GF-D8 (cell line): Measurements from ENCODE around the gene LEMD2.

ENCODE experiments used
- DNase-seq: peaks from one replicate; lab custom pipeline; 2025; lab: John Stamatoyannopoulos, UW

The LEMD2 gene

DNA sequence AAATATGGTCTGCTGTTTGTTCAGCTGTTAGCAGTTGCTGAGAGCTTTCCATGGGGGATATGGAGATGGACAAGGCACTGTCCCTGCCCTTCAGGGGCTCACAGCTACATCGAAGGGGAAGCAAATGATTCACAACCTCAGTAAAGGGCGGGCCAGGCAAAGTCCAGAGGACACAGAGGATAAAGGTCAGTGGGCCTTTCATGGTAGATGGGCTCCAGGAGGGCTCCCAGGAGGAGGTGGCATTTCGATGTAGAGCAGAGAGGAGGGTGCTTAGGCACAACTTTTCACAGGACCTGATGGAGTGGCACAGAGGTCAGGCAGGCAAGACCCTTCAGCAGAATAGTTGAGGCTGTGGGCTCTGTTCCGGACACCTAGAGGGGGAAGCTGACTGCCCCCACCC, 30.1 kb upstream of the LEMD2 start:
- DNase-seq: no peak

DNA sequence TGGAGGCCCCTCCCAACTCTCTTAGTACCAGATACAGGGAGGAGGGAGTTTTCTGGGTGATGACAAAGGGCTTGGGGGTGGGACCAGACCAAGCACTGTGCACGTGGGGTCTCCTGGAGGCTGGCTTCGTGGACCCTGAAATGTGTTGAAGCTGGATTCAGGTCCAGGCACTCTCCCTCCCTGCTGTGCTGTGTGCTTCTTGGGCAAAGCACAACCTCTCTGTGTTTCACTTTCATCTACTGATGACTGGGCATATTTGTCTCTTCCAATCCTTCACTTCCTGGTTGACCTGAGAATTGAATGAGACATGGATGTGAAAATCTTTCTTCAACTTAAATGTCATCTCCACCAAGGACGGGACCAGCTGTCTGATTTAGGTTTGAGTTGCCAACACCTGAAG, 29.4 kb upstream of the LEMD2 start:
- no peak for DNase-seq

DNA sequence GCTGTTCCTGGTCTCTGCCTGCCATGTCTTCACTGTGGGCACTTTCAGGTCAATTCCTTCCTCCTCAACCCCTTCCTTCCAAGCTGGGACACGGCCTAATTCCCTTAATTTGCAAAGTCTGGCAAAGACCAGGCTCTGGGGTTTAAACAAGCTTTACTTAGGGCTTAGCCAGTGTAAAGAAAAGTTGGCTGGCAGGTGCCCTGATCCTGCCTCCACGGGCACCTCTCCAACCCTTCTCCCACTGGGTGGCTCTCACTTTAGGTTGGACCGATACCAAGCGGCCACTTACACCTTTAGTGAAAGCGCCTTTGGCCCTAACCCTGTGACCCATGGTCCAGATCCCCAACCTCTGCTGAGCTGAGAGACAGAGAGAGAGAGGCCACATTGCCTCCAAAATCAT, 28.6 kb upstream of the LEMD2 start:
- DNase-seq: no peak

DNA sequence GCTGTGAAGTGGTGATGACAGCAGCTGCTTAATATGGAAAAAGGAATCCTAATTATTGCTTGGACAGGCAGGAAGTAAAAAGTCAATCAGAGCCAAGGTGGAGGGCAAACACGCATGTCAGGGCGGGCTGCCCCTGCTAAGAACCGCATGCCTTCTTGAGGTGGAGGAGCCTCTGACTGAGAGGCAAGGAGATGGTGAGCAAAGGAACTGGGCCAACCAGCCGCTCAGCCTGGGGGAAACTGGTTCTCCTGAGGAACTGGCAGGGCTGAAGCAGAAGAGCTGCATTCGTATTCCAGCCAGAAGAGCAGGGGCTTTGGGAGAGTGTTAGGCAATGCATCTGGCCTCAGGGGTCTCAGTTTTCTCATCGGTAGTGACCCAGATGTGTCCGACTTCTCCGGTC, 28.0 kb upstream of the LEMD2 start:
- no peak for DNase-seq

DNA sequence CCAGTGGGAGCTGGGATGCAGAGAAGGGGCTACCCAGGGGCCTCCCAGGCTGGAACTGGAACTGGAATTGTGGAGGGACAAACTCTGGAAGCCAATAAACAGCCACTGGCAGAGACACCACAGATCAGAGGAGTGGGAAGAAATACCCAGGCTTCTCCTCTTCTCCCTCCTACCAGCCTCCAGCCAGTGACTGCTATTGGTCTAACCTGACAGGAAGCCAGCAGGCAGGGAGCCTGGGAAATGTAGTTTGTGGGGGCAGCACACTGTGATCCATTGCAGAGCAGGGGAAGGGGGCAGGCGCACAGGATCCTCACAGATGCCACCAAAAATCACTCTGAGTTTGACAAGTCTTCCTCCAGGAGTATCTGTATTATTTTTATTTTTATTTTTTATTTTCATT, 26.9 kb upstream of the LEMD2 start:
- DNase-seq: no peak

DNA sequence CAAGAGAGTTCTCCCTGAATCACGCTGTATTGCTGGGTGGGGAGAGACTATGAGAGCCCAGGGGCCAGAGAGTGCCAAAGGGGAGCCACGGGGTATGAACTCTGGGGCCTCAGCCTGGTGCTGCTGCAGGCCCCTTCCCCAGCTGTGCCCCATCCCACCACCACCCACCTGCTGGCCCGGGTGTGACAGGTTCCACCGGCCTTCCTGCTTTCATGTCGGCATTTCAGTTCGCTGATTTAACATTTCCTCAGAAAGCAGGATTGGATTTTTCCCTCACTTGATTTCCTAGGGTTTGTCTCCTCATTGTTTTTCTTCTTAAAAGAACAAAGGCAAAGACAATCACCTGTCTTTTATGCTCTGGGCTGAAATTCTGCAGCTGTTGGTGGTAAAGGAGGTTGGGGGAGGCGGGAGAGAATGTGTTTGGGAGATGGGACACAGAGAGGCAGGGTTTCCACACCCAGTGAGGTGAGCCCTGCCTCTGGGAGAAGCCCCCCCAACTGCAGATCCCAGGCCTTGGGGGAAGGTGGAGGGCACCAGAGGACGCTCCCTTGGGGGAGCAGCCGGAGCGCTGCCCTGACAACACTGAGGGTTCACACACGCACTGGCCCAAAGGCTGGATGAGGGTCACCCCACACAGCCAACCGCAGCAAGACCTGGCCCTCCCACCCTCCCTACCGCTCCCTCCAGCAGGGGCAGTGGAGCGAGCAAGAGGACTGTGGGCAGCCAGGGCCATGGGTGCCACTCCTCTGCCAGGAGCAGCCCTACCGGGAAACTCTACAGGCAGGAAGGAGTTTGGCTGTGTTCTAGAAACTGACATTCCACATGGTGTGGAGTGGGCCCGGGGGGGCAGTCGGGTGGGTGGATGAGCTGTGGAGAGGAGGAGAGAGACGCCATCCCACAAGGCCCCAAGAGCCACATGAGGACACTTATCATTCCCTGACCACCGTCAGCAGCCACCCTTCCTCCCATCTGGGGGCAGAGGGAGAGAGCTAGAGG, 25.4 kb upstream of the LEMD2 start:
- no peak for DNase-seq

DNA sequence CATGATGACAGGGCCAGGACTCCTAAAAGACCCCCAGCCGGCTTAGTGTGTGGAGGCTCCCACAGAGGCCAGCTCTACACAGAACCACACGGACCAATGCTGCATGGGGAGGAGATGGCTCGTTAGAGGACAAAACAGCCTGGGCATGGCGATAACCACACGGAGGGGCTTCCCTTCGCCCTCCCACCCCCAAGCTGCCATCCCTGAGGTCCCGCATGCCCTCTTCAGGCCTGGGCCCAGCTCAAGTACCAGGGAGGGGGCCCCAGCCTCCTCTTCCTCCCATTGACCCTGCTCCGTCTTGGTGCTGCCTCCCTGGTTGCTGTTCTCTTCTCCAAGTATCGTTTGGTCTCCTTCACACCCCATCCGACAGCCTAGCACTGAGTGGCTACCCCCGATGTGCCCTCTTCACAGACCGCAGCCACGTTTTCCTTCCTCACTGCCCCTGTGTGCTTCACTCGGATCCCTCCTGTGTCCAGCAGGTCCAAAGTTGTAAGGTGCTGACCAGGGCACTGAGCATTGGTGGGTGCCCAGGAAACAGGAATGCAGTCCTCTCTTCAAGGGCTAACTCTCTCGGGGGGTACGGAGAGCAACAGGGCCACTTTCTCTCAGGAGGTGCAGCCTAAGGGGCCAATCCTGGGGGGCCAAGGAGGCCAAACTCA, 24.4 kb upstream of the LEMD2 start:
- no peak for DNase-seq

DNA sequence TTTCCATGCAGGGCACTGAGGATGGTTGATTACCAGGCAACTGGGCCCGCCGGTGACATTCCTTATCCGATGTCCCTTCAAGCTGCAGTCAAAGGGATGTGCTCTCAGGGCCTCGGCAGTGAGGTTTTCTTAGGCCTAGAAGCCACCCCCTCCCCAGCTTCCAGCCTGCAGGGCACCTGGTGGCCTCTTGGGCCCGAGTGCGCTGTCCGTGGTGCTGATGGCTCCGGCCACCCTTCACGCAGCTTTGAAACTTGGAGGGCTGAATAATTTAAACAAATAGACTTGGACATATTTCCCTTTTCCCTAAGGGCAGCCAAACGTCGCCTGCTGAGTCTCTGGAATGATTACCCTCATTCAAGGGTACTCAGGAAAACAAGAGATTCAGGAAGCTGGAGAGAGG, 23.7 kb upstream of the LEMD2 start:
- DNase-seq: no peak

DNA sequence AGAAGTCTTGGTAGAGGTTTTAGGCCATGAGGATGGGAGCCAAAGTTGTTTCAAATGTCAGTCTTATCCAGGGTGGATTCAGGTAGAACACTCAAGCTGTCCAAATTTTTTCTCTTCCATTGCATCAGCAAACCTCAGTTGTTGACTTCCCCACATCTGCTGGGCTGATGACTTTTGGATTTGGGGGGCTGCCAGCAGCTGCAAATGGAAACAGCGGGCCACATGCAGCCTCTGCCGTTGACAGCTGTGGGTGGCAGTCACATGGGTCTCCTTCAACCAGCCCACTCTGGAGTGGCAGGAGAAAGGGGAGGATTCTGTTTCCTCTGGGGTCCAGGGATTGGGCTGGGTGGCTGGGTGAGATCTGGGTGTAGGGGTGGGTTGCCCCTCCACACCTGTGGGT, 20.7 kb upstream of the LEMD2 start:
- no peak for DNase-seq

DNA sequence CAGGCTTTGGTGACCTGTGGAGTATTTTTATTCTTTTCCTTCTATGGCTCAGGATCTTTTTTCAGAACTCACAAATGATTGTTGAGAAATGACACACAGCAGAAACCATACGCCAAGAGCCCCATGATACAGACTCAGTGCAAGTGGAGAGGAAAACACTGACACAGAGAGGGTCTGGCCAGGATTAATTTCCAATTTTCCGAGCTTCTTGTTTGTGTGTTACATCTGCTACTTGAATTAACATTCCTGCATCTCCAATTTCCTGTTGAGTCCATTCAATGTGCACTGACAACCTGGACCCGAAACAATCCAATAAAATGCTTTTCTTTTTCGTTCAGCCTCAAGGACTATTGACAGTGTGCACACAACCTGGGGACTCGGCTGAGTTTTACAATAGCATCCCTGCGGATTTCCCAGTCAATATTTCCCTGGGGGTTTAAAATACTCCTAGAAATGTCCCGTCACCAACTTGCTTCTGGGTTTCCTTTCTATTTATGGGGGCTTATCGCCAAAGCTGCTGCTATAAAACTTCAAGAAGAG, 19.8 kb upstream of the LEMD2 start:
- DNase-seq: no peak

DNA sequence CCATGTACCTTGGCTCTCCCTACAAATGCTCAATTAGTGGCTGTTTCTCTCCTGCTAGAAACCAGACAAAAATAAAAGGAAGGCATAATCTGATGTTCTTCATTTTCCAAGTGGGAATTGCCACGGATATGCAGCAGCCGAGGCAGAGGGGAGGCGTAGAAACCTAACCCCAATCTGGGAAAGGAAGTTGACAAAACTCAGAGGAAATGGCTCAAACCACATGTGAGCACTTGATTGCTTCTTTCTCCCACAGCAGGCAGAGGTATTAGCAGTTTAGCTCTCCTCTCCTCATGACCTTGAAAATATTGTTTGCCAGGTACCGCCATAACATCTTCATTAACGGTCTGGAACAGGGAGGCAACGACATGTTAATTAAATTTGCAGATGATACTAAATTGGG, 18.7 kb upstream of the LEMD2 start:
- no peak for DNase-seq

DNA sequence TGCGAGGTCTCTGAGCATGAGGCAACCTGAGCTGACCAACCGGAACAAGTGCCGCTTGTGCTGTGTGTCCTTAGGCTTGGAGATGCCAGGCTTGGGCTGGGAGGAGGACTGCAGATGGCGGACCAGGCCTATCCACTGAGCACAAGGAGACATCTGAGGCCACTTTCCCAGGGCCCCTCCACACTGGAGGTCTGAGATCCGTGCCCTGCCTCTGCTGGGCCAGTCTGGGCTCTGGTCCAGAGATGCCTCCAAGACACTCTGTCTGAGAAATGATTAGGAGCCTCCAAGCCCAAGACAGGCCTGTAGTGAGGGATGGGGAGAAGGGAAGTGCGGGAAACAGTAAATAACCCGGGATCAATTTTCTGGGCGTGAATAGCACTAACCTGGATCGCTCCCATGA, 17.9 kb upstream of the LEMD2 start:
- DNase-seq: no peak

DNA sequence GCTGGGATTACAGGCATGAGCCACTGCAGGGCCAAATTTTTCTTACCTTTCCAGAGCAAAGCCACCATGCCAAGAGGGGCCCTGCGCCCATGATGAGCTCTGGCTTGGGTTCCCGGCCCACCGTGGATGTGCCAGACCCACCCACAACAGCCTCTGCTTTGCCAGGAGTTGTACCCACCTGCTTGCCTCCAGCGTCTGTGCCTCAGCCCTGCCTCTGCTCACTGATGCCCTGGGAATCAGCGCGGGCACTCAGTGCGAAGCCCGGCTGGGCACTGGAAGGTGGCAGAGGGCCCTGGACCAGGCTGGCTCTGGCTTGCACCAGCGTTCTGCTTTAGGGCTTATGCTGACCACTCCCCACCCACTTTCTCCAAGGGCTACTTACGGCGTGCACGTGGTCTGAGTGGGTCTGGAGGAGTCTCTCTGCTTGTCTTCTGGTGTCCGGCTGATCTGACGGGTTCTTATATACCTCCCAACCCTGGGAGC, 14.7 kb upstream of the LEMD2 start, which contains the start of gene MLN:
TSS of gene MLN (minus strand) at position 433 of the 483 bp plus-strand sequence. CDS start 2,840 bp downstream, outside the sequence.
- no peak for DNase-seq

DNA sequence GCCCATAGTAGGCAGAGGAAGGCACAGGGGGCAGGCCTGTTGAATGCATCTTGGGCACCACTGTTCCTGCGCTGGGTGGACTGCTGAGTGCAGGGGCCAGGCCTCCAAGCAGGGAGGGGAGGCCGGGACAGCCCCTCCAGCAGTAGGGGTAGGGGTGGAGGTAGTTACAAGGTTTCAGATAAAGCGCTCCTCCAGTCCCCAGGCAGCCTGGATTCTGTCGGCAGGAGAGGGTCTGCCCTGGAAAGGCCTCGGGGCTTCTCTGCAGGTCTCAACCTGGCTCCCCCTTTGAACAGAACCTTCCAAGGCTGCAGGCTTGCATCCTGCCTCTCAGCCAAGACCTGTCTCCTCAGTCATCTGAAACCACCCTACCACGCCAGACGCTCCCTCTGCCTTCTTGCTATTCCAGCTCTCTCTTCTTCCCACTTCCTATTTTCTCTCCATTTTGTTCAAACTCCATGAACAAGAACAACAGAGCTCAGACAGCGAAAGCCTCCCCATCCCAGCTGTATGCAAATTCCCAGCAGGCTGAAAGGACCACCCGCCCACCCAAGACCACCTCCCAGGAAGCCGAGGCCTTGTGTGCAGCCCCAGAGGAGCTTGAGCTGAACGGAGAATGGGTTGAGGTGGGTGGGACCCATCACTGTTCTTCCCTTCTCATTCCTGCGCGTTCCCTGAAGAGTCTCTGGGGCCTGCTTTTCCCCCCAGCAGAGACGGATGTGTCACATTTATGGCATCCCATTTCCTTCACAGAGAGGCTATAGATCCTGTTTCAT, 13.4 kb upstream of the LEMD2 start:
- no peak for DNase-seq

DNA sequence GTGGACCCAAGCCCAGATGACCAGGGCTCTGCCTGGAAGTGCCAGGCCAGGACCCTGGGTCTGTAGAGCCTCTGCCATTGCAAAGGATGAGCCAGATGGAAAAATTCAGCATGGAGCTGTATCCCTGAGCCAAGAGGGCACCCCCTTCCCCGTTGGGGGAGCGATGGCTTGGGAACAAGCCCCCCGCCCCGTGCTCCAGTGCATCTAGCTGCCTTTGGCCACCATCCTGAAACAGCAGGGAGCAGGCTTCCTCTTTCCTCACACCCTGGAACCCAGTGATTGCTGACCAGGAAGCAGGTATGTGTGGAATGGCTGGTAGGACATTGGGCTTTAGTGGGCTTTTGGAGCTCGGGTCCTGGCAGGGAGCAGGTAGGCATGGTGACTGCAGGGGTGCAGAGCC, 12.7 kb upstream of the LEMD2 start:
- no peak for DNase-seq

DNA sequence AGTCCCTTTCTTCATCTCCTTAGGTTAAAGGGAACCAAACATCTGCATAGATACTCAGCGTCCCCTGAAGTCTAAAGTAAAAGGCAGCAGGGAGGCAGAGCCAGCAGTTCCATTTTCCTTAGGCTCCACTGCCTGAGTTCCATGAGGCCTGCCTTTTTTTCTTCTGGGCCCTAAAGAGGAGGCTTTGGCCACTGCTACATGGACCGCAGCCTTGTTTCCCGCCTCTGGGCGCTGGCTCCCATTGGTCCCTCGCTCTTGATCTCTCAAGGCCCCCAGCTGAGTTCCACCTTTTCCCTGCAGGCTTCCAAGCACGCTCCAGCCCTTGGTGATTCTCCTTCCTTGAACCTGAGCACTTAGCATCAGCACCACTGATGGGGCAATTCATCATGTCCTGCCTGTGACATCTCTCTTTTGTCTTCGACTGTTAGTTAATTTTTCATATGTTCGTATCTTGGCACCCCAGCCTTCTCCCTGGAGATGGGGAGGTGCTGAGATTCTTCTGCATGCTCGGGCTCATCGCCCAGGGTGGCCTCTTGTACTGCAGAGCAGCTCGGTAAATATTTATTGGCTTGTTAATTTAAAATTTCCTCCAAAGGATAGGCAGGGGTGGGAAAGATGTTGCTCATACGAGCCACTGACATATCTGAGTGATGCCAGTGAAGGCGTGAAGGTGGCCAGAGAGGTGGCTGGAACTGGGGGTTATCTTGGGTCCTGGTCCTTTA, 11.5 kb upstream of the LEMD2 start:
- DNase-seq: no peak

DNA sequence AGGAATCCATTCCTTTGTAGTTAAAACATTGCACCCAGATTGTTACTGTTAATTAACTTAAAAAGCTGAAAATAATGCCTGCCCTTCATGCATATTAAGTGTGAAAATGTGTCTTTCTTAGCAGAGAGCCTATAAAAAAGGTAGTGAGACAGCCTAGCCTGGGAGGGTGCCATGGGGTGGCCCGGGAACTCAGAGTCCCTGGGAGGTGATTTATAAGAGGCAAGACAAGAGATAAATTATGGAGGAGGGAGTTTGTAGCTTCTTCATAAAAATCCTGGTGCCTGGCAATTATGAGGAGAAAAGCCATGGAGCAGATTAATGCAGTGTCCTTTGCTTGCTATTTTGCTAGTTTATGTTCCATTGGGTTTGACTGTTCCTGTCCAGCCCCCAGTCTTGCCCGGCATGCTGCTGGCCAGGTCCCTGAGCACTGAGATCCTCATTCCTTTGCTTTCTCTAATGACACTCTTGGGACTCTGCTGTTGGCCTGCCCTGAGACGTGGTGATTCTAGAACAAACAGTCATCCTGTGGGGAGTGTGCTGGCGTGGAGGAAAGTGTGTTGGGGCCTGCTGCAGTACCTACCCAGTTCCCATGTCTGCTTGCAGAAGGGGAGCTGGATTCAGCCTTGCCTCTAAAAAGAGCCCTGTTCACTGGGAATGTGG, 10.7 kb upstream of the LEMD2 start:
- DNase-seq: no peak

DNA sequence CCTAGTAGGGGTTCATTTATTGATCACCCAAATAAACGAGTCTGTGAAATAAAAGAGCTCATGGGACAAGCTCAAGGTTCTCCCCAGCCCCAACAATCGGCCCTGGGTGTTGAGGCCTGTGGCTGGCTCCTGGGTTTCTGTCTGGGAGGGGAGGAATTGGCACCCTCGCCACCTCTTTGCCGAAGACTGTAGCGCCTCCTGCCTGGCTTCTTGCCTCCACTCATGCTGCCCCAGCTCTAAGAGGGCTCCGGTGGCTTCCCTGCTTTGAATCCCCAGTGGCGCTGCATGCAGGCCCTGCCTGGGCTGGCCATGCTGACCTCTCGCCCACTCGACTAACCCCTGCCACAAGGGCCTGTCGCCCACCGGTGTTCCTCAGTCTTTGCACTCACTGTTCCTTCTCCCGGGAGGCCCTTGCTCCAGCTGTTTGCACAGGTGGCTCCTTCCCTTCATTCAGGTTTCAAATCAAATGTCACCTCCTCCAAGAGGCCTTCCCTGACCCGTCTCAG, 9.5 kb upstream of the LEMD2 start:
- no peak for DNase-seq

DNA sequence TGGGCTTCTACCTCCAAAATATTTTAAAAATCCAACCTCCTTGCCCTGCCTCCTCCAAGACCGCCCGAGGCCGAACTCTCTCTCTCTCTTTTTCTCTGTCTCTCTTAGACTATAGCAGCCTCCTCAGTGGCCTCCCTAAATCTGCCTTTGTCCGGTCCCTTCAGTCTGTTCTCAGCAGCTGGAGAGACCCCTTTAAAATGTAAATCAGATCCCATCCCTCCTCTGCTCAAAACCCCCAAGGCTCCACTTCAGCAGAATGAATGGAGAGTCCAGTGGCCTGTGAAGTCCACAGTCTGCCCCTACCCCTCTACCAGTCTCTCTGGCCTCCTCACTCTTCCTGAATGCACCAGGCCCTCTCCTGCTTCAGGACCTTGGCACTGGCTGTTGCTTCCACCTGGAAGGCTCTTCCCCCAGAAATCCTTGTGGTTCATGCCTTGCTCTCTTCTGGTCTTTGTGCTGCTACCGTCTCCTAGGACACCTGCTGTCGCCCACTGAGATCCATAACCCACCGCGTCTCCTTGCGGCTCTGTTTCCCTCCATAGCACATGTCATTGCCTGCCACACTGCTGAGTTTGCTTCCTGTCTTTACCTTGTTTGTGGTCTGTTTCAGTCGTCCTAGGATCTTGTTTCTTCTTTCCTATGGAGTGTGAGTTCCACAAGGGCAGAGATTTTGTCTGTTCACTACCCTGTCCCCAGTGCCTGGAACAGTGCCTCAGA, 8.9 kb upstream of the LEMD2 start:
- DNase-seq: no peak
